ENCODE results near the gene CR2. TPM values are rescaled to one million over a fixed set of nuclear protein-coding genes. Genes with fewer than 3 reads are reported as not detected.
"Not testable (repeated sequence)": the region's sequence is repeated elsewhere in the genome, so short reads cannot be mapped to it uniquely, and the experiment has no call there.

Gene CR2
- polyA plus RNA-seq, 1 donor from 2014 or later: not detected

DNA sequence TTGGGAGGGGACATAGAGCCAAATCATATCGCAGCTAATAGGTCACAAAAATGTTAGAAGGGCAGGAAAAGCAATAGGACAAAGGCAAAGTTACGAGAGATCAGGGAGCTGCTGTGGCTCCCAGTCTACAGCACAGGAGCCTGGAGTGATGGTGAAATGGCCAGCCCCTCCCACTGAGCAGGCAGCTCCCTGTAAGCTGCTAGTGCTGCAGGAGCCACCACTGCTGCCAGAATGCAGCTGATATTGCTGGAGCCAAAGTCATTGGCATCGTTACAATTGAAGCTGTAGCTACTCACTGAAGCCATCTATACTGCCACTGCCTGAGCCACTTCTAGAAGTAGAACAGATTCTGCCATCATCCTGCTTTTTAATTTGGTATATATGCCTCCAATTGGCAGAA, 71.1 kb downstream of the CR2 start:
- H3K27ac ChIP-seq (ENCODE audit: low read length); H3K9me2 ChIP-seq (ENCODE audit: insufficient read depth, low read length); H3K27me3 ChIP-seq (ENCODE audit: insufficient read depth, low read depth, low read length); H3K79me2 ChIP-seq (replicated peaks; ENCODE audit: insufficient read depth, low read length); H3K9ac ChIP-seq (ENCODE audit: low read length); H3F3A ChIP-seq (ENCODE audit: insufficient read depth, low read length, poor library complexity, severe bottlenecking); H2AFZ ChIP-seq (ENCODE audit: low read depth, low read length); H3K36me3 ChIP-seq (ENCODE audit: insufficient read depth, low read length); H3K9me3 ChIP-seq (ENCODE audit: low read length); H4K20me1 ChIP-seq (ENCODE audit: insufficient read depth); H3K4me3 ChIP-seq (ENCODE audit: low read length); H3K4me2 ChIP-seq (ENCODE audit: low read length): not testable (repeated sequence)

DNA sequence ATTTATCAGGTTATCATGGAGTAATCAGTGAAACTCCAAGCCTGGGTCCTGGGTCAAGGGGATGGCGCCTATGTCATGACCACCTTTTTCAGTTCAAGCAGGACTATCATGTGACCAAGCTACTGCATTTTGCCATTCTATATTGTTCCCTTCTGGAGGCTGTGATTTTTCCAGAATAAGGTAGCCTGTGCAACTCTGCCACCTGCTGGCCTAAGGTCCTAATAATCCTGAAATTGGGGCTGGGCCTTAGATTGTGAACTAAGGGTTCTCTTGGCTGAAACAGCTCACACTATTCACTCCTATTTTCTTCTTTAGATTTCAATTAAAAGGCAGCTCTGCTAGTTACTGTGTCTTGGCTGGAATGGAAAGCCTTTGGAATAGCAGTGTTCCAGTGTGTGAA, 74.3 kb downstream of the CR2 start:
- H3K9me3 ChIP-seq (ENCODE audit: low read length); H3K9ac ChIP-seq (ENCODE audit: low read length); H3K79me2 ChIP-seq (replicated peaks; ENCODE audit: insufficient read depth, low read length); H3K36me3 ChIP-seq (ENCODE audit: insufficient read depth, low read length); H3K9me2 ChIP-seq (ENCODE audit: insufficient read depth, low read length); H3F3A ChIP-seq (ENCODE audit: insufficient read depth, low read length, poor library complexity, severe bottlenecking); H2AFZ ChIP-seq (ENCODE audit: low read depth, low read length); H3K27ac ChIP-seq (ENCODE audit: low read length); H3K27me3 ChIP-seq (ENCODE audit: insufficient read depth, low read depth, low read length); H3K4me2 ChIP-seq (ENCODE audit: low read length); H4K20me1 ChIP-seq (ENCODE audit: insufficient read depth); H3K4me3 ChIP-seq (ENCODE audit: low read length): not testable (repeated sequence)

DNA sequence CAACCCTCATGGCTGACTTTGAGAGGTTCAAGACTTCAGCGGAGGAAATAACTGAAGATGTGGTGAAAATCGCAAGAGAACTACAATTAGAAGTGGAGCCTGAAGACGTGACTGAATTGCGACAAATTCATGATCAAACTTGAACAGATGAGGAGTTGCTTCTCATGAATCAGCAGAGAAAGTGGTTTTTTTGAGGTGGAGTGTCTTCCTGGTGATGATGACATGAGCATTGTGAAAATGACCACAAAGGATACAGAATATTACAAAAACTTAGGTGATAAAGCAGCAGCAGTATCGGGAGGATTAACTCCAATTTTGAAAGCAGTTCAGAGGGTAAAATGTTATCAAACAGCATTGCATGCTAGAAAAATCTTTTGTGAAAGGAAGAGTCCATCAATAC, 82.1 kb downstream of the CR2 start:
- H3K36me3 ChIP-seq (ENCODE audit: insufficient read depth, low read length); H3K27ac ChIP-seq (ENCODE audit: low read length); H3K9ac ChIP-seq (ENCODE audit: low read length); H3K9me2 ChIP-seq (ENCODE audit: insufficient read depth, low read length); H2AFZ ChIP-seq (ENCODE audit: low read depth, low read length); H4K20me1 ChIP-seq (ENCODE audit: insufficient read depth); H3K4me3 ChIP-seq (ENCODE audit: low read length); H3K9me3 ChIP-seq (ENCODE audit: low read length); H3F3A ChIP-seq (ENCODE audit: insufficient read depth, low read length, poor library complexity, severe bottlenecking); H3K27me3 ChIP-seq (ENCODE audit: insufficient read depth, low read depth, low read length); H3K4me2 ChIP-seq (ENCODE audit: low read length); H3K79me2 ChIP-seq (replicated peaks; ENCODE audit: insufficient read depth, low read length): not testable (repeated sequence)

Other genes with a start within 250 kb of the CR2 start
- gene CD55, start 132.7 kb upstream of the CR2 start, polyA plus RNA-seq: 1.3 and 1.4 TPM in 2 replicates
- gene CR1, start 41.8 kb downstream of the CR2 start, polyA plus RNA-seq: not detected in 2 replicates
- gene CR1L, start 190.8 kb downstream of the CR2 start, polyA plus RNA-seq: not detected in 2 replicates

Data from neural cell (in vitro differentiated cells).